Mammary epithelial cell (primary cell): ENCODE measurements around the gene EXOSC10.

ENCODE experiments used
- EZH2 ChIP-seq: IDR thresholded peaks from 2 replicates; pipeline ENCODE4 v1.6.1; 2012; ENCODE audit warnings: low read length, inconsistent platforms, borderline replicate concordance
- TF ChIP-seq, protein P1 (sequence below), 2 donors: IDR thresholded peaks in 1 of 2; conservative IDR thresholded peaks in 1 of 2; 2 replicates each; pipeline ENCODE4 v1.5.1; 2011 to 2012; ENCODE audit warnings: inconsistent platforms in 2 of 2, low read length in 2 of 2, mild to moderate bottlenecking in 2 of 2, control low read depth in 1 of 2, low read depth in 1 of 2; ENCODE audit not compliant: insufficient read depth in 1 of 2; ENCODE audit errors: extremely low read depth in 1 of 2

DNA sequence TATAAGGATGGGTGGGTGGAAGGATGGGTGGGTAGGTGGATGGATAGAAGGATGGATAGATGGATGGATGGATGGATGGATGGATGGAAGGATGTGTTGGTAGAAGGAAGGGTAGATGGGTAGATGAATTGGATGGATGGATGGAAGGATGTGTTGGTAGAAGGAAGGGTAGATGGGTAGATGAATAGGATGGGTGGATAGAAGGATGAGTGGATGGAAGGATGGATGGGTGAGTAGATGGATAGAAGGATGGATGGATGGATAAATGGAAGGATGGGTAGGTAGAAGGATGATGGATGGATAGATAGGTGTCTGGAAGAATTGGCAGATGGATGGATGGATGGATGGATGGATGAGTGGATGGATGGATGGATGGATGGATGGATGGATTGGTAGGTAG lies 58.6 kb downstream of the EXOSC10 start:
- TF ChIP-seq, protein P1, sequence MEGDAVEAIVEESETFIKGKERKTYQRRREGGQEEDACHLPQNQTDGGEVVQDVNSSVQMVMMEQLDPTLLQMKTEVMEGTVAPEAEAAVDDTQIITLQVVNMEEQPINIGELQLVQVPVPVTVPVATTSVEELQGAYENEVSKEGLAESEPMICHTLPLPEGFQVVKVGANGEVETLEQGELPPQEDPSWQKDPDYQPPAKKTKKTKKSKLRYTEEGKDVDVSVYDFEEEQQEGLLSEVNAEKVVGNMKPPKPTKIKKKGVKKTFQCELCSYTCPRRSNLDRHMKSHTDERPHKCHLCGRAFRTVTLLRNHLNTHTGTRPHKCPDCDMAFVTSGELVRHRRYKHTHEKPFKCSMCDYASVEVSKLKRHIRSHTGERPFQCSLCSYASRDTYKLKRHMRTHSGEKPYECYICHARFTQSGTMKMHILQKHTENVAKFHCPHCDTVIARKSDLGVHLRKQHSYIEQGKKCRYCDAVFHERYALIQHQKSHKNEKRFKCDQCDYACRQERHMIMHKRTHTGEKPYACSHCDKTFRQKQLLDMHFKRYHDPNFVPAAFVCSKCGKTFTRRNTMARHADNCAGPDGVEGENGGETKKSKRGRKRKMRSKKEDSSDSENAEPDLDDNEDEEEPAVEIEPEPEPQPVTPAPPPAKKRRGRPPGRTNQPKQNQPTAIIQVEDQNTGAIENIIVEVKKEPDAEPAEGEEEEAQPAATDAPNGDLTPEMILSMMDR (conservative IDR thresholded peaks at IDR 0.05 in 1 of 2, IDR thresholded peaks at IDR 0.05 in 1 of 2; ENCODE audit: extremely low read depth in 1 of 2, insufficient read depth in 1 of 2, low read depth in 1 of 2, low read length in 2 of 2): no peak
- TF ChIP-seq EZH2: no peak
